GM18499 (cell line): Measurements from ENCODE around the gene BMP2K.

Source experiments
- ATAC-seq: cut with Tn5 transposase; IDR thresholded peaks from one replicate; pipeline ENCODE4 v1.9.1; 2021; ENCODE audit warnings: moderate number of reproducible peaks; ENCODE audit not compliant: insufficient read depth, unreplicated experiment

BMP2K gene

DNA sequence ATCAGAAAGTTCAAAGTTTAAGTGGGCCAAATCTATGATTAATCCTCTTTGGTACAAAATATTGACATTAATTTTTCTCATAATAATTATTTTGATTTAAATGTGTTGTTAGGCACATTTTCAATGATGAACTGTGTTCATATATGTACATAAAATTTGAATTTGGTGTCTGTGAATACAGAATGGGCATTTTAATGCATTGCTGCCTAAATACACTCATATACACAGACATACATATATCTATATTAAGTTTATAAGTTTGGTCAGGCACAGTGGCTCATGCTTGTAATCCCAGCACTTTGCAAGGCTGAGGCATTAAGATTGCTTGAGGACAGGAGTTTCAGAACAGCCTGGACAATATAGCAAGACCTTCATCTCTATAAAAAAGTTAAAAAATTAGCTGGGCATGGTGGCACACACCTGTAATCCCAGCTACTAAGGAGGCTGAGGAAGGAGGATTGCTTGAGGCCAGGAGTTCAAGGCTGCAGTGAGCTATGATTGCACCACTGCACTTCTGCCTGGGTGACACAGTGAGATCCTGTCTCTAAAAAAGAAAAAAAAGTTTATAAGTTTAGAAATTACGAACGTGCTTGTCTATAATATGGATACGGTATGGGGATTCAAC is 12.3 kb upstream of the BMP2K start:
- ATAC-seq, result no peak

- no peak for ATAC-seq
Observed at GRCh38 chr4:78764498-78764961, 11.6 kb upstream of the BMP2K start.

DNA sequence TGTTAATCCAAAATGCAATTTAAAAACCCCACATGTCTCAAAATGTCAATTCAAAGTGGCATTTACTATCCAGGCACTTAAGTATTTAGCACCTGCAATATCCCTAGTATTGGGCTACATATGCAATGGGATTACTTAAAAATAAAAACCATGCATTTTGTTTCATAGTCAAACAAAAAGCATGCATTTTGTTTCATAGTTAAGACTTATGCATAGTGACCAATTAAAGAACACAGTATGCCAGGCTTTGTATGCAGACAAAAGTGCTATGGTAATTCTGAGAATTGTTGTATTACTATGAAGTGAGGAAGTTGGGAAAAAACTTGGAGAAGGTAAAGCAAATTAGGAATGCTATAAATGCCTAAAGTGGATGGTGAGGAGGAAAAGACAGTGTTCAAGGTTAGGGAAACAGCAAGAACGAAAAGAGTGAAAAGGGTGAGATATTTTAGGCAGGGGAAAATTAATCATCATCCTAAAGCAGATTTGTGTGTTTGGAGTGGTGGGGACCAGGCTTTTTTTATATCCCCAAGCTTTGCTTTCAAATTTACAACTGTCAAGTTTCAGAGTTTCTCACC is 10.6 kb upstream of the BMP2K start:
- ATAC-seq, result no peak

GRCh38 chr4:78766026-78766425 is 10.1 kb upstream of the BMP2K start:
- no peak for ATAC-seq

DNA sequence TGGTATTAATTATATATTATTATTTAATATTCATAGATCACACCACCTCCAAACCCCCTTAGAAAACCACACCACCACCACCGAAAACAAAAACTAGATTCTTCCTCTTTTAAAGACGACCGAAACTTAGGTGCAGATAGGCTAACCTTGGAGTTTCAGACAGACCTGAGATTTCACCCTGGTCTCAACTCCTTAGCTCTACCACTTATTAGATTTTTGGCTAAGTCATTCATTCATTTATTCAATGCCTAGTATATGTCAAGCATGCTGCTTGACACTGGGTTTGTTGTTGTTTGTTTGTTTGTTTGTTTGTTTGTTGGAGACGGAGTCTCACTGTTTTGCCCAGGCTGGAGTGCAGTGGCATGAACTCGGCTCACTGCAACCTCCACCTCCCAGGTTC is 9.5 kb upstream of the BMP2K start:
- peak; percentile 85 for ATAC-seq

GRCh38 chr4:78767350-78767749 is 8.8 kb upstream of the BMP2K start:
- peak; percentile 38 for ATAC-seq

GRCh38 chr4:78768452-78769180 is 7.5 kb upstream of the BMP2K start:
- ATAC-seq, result no peak

GRCh38 chr4:78770091-78770642 is 6.0 kb upstream of the BMP2K start:
- ATAC-seq, result no peak

DNA sequence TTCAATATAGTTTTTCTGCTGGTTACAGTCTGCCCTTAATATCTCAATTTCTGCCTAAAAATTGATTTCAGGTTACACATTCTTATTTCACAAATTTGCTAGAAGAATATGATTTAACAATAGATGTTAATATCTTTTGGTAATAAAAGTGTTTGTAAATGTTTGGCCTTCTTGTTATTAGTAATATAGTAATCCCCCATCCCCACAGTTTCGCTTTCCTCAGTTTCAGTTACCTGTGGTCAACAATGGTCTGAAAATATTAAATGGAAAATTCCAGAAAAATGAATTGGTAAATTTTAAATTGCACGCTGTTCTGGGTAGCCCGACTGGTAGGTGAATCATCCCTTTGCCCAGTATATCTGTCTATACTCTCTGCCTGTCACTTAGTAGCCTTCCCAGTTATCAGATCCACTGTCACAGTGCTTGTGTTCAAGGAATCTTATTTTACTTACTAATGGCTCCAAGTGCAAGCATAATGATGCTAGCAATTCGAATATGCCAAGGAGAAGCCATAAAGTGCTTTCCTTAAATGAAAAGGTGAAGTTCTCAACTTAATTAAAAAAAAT is 3.5 kb upstream of the BMP2K start:
- ATAC-seq, result no peak

DNA sequence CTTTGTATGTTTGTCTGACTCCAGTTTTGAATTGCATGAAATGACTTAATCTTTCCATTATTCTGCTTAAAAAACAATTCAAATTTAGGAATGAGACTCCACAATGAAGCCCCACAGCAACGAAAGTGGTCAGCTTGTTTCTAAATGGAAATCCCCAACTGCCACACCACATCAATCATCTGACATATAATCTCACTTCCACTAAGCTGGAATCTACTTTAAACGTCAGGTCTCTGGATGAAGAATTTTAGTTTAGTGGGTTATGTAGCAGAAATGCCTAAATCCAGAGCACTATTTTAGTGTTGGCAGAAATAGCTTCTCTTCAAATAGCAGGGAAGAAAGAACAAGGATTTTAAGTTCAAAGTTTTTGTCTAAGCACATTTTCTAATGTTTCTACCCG is 1.7 kb upstream of the BMP2K start:
- ATAC-seq, result no peak

DNA sequence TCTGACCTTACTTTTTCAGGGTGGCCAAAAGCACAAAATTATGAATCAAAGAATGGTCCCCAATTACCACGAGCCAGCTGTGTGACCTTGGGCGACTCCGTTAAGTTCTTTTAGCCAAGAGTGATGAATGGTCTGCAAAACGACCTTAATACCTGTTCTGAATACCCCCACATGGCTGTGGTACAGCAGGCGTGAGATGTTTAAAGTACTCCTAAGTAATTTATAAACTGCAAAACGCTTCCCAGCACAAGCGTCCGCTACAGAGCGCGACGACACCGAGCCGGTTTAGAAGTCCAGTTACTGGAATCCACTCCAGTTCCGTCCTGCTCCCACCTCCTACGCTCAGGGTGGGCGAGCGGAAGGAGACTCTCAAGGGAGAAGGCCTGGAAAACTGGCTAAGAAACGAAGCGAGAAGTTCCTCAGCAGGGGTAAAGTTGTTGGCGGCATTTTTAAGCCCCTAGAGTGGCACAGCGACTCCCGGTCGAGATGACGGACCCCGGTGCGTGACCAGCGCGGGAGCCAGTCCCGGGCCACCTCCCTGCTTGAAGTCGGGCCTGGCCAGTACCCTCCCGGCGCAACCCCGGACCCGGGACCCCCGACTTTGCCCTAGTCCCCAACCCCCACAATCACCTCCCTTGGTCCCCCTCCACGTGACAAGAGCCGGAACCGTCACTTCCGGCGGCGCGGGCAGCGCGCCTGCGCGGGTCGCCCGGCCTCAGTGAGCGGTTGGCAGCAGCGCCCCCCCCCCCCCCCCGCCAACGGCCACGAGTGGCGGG is 659 bp upstream of the BMP2K start:
- ATAC-seq, result peak; percentile 35

DNA sequence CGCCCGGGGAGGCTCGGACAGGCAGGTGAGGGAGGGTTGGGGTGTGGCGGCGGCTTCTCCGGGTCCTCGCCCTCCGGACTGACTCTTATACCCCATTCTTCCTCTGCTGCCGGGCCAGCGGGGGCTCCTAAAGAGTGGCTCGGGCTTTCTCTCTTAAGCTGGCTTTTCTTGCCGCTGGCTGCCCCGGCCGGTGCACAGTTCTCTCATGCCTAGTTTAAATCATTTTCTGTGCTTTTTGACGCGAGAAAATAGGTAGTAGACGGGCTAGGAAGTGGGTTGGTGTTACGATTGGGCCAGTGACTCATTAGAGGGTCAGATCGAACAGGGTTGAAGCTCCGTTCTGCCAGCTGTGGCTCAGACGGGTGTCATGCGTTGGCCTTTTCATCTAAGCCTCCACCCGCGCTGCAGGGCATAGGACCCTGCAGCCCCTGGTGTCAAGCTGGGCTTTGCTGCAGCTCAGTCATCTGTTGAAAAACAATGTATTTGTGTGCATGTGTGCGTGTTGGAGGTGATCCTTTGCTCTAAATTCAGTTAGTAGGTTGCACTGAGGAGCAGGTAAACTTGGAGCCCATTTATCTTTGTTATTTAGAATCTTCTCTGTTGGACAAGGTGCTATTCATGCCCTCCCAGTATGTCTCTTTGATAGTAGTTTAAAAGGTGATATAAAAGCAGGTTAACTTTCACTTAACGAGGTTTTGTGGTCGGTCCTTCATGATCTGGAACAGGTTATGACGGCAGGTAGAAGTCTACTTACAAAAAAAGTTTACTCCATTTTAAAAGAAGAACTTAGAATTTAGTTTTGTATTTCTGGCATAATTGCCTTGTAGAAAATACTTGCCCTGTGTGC is 802 bp downstream of the BMP2K start:
- ATAC-seq, result peak; percentile 26

DNA sequence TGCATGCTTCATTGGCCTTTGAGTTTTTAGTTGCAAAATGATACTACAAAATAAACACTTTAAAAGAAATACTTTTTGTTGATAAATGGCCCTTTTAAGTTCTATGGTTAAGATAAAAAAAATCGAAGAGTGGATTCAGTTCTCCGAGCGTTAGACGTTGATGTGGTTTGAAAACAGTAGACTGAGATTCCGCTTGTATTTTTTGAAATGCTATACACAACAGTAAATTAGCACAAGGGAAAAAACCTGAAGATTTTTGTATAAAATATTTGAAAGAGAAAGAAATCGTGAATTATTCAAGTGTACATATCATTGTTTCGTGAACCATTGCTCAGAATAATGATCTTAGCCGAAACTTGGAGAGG is 1.4 kb downstream of the BMP2K start:
- ATAC-seq, result no peak

DNA sequence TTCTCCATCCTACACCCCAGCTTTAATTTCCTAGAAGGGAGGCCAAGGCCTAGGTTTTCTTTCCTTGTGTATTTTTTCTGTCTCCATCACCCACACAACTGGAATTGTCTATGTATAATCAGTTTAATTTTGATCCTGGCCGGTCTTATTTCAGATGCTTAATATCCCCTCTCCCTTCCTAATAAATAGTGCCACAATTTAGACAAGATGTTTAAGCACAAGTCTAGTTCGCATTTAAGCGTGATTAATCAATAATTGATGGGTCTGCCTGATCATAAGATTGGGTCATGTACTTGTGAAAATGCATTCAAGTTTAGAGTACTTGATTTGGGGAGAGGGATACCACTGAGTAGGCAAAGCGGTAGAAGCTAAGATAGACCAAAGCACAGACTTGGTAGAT is 2.4 kb downstream of the BMP2K start:
- no peak for ATAC-seq

DNA sequence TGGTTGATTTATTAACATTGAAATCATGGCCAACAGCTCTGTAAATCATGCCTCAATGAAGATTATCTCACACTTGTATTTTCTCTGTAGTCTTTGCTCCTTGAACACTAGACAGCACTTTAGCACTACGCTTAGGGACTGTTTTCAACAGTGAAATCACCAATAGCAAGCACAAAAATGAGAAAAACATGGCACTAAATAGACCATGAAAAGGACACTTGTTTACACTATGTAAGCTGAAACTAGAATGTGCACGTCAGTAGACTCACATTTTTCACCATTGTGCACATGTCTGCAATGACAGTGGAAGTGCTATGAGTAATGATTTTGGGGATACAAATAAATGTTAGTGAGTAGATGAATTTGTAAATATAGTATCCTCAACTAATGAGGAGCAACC is 3.1 kb downstream of the BMP2K start:
- no peak for ATAC-seq

- ATAC-seq, result no peak
Observed at GRCh38 chr4:78780093-78780492, 3.9 kb downstream of the BMP2K start.

- no peak for ATAC-seq
Observed at GRCh38 chr4:78781139-78781538, 5.0 kb downstream of the BMP2K start.

- no peak for ATAC-seq
Observed at GRCh38 chr4:78781924-78782323, 5.8 kb downstream of the BMP2K start.

GRCh38 chr4:78784236-78784865 is 8.2 kb downstream of the BMP2K start:
- no peak for ATAC-seq
